HG03432 (cell line): Measurements from ENCODE around the gene IFT81.
"Not testable (repeated sequence)": the region's sequence is repeated elsewhere in the genome, so short reads cannot be mapped to it uniquely, and the experiment has no call there.

Experiments
- ATAC-seq: cut with Tn5 transposase; IDR thresholded peaks from one replicate; pipeline ENCODE4 v1.9.1; 2021; ENCODE audit warnings: mild to moderate bottlenecking, moderate library complexity; ENCODE audit not compliant: unreplicated experiment

Gene IFT81, protein sequence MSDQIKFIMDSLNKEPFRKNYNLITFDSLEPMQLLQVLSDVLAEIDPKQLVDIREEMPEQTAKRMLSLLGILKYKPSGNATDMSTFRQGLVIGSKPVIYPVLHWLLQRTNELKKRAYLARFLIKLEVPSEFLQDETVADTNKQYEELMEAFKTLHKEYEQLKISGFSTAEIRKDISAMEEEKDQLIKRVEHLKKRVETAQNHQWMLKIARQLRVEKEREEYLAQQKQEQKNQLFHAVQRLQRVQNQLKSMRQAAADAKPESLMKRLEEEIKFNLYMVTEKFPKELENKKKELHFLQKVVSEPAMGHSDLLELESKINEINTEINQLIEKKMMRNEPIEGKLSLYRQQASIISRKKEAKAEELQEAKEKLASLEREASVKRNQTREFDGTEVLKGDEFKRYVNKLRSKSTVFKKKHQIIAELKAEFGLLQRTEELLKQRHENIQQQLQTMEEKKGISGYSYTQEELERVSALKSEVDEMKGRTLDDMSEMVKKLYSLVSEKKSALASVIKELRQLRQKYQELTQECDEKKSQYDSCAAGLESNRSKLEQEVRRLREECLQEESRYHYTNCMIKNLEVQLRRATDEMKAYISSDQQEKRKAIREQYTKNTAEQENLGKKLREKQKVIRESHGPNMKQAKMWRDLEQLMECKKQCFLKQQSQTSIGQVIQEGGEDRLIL

DNA sequence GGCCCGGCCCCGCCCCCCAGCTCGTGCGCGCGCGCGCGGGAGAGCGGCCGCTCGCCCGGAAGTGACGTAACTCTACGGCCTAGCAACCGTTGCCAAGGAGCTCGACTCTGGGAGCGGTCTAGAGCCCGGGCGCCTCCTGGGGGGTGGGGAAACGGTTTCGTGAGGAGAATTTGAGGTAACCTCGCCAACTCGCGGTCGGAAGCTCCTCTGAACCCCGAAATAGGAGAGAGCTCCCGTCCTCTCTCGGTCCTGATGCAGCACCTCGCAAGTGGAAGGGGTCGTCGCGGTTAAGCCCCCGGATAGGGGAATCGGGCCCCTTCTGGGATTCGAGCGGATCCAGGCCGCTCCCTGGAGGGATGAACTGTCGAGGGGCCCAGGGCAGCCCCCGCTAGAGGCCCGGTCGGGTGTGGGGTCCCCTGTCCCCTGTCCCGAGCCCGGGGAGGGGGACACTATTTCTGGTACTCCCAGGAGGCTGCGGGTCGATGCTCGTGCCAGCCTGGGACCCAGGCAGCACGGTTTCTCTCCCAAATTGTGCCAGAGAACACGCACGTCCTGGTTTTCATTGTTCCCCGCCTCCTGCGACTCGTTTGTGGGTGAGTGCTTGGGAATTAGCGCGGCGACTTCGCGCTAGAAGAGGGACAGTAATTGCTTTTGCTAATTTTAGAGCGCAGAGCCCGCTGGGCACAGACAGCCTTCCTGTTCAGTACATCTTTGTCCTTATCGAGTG lies at the start of gene IFT81:
Gene IFT81 (plus strand): TSS at position 89 of the 727 bp plus-strand sequence. CDS start 3,024 bp downstream, outside the sequence.
- peak; percentile 91 for ATAC-seq

DNA sequence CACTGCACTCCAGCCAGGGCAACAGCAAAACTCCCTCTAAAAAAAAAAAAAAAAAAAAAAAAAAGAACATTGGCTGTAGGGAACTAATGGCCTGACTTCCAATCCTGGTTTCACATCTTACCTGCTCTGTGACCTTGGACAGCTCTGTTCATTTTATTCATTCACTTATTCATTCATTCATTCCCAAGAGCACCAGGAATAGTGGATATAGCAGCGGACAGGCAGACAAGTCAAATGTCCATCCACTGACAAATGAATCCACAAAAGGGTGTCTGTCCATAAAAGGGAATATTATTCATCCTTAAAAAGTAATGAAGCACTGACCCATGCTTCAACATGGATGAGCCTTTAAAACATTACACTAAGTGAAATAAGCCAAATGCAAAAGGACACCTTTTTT lies 48.3 kb upstream of the IFT81 start:
- no peak for ATAC-seq

DNA sequence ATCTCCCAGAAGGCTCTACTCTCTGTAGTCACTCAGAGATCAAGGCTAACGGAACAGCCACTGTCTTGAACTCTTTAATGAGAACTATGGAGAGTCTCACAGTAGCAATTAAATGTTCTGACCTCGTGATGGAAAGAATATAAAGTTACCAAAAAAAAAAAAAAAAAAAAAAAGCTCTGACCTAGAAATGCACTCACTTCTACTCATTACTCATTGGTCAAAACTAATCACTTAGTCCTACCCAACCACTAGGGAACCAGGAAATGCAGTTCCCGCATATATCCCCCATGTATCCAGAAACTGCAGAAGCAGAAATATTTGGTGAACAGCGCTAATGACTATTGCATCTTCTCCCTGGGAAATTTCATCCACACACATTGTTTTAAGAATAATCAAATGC lies 46.4 kb upstream of the IFT81 start:
- no peak for ATAC-seq

GRCh38 chr12:110079477-110080400 lies 44.4 kb upstream of the IFT81 start:
- peak; percentile 80 for ATAC-seq

GRCh38 chr12:110080410-110080809 lies 43.7 kb upstream of the IFT81 start:
- ATAC-seq, result no peak

DNA sequence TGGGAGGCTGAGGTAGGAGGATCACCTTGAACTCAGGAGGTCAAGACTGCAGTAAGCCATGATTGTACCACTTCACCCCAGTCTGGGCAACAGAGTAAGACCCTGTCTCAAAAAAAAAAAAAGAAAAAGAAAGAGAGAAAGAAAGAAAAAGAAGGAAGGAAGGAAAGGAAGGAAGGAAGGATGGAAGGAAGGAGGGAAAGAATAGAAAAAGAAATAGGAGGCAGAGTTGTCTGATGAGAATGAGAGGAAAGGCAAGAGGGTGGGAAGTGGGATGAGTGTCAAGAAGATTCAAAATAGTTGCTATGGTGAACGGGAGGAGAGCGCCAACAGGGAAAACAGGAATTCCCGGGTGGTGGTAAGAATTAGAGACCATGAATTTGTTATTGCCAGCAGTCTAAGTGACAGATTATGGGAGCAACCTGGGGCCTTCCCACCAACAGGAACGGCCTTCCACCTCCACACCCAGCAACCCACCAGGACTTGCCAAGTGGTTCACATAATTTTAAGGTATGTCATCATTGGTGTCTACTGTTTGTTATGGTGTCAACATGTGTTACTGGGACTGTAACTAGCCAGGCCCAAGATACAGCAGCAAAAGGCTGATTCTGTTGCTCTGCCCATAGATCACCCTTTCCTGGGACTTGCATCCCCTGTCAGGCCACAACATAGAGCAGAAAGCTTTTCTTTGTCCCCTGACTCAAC lies 39.7 kb upstream of the IFT81 start:
- ATAC-seq, result no peak

GRCh38 chr12:110088216-110088615 lies 35.9 kb upstream of the IFT81 start:
- not testable (repeated sequence) for ATAC-seq

DNA sequence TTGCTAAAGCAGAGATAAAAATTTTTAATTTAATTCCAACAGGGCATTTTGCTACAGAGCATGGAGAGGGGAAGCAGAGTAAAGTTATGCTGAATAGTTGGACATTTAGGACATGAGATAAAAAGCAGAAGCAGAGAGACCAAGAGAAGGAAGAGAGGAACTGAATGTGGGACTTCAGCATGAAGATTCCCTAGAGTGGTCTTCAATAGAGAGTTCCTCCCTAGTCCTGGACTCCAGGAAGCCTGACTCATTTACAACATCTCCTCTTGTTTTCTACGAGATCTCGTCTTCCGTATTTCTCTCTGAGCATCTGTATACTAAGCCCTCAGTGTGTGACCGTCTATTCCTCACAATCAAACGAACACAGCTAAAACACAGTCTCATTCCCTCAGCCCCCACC lies 35.2 kb upstream of the IFT81 start:
- ATAC-seq, result no peak

GRCh38 chr12:110090266-110091135 lies 33.7 kb upstream of the IFT81 start:
- no peak for ATAC-seq

DNA sequence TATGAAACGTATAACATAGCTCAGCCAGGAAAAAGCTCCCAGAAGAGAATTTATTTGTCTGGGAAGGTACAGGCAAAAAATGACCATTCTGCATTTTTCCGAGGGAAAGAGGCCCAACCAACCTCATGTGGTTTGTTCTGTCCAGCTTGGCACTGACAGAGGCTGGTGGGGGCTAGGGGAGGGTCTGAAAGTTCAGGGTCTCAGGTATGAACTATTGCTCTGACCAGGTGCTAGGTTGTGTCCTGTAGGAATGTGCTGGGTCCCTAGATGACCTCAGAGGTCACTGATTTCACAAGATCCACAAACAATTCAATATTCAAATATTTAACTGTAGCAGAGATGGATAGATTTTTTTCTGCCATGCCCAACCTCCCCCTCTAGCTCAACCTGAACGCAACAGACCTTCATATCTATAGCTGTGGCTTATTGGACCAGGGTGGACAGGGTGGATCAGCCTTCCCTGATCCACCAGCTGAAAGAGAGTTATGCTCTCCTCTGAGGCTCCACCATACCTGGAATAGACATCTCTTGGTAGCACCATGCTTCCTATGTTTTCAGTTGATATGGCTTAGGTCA lies 32.9 kb upstream of the IFT81 start:
- no peak for ATAC-seq

DNA sequence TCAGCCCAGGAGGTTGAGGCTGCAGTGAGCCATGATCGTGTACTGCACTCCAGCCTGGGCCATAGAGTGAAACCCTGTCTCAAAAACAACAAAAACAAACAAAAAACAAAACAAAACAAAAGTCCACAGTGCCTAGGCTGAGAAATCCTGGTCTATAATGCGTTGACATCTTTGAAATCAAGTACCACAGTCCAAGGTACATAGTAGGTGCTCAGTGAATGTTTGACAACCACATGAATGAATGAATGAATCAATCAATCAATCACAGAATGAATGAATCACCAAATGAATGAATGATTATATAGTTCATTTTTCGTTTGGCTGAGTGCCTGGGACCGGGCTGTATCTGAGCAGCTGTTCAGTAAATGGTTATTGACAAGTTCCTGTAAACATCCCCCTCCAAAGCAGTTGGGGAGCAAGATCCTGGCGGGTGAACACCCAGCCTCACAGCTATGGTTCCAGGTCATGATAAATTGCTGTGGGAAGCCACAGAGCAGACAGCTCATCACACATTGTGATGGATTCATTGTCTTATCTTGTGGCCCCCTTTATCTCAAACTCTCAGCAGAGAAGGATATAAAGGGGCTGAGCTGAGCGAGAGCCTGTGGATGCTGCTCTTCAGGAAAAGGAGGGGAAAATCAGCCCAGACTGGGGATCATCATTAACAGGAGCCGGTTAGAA lies 30.4 kb upstream of the IFT81 start:
- ATAC-seq, result no peak

GRCh38 chr12:110100315-110100970 lies 23.7 kb upstream of the IFT81 start:
- ATAC-seq, result peak; percentile 77

DNA sequence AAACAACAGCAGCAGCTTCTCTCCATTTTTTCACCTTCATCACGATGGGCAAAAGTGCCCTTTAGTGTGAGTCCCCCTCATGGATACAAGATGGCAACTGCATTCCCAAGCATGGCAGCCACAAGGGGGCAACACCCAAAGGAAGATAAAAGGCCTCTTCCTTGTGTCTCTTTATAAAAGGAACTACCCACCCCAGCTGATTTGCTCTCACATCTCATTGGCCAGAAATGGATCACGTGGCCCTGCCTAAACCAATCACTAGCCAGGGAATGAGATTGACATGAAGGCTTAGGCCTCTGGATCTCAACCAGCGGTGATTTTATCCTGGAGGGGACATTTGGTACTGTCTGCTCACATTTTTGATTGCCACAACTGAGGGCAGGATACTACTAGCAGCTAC lies 21.9 kb upstream of the IFT81 start:
- ATAC-seq, result no peak

DNA sequence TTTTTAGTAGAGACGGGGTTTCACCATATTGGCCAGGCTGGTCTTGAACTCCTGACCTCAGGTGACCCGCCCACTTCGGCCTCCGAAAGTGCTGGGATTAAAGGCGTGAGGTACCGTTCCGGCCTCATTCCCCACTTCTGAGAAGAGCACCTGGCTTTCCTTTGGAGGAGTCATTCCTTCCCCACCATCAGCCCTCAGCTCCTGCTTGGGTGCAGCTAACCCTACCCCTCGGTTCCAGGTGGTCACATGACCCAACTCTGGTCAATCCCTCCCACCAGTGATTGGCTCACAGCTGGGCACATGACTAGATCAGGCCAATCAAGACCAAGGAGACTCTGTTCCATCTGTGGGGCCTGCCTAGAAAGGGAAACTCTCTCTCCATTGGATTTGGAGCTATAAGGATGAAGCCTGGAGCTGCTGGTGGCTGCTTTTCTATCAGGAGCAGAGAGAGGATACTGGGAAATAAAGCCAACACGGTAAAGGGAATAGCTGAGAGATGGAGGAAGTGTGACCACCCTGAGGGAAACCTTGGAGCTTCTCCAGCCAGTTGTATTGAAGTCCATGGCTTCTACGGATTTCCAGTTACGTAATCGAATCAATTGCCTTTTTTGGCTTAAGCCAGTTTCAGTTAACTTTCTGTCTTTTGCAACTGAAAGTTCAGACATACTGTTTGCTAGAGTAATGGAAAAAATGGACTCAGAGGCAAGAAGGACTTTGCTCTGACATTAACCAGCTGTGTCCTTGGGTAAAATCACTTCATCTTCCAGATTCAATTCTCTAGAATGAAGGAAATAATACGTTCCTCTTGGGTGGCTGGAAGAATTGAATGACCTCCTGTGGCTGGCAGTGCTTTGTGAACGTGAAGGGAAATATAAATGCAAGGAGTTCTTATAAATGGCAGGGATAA lies 19.7 kb upstream of the IFT81 start:
- ATAC-seq, result no peak

GRCh38 chr12:110105159-110105558 lies 19.0 kb upstream of the IFT81 start:
- no peak for ATAC-seq

- ATAC-seq, result no peak
Observed at GRCh38 chr12:110105986-110106385, 18.2 kb upstream of the IFT81 start.
